Prostate gland (tissue), 2 donors: ENCODE data around the gene LRRC74A. TPM values are rescaled to one million over a fixed set of nuclear protein-coding genes. Genes with fewer than 3 reads are reported as not detected.

ENCODE experiments used
- DNase-seq: peaks from one replicate; pipeline ENCODE4 v3.0.0-alpha.2; 2019; ENCODE audit warnings: low spot score
- H3K27ac ChIP-seq, 2 donors: fragments of 200-600 bp; sonication (generic); 2 replicates each; pipeline ENCODE4 v1.5.1; 2017 to 2019
- H3K27me3 ChIP-seq: fragments of 200-600 bp; sonication (generic); replicated peaks from 2 replicates; pipeline ENCODE4 v1.5.1; 2019; ENCODE audit not compliant: insufficient read depth
- H3K36me3 ChIP-seq, 2 donors: fragments of 200-600 bp; sonication (generic); 1 replicate in 1 of 2; 2 replicates in 1 of 2; pipeline versions ENCODE4 v1.5.1 to v1.8.1; 2017 to 2019
- H3K4me1 ChIP-seq: fragments of 200-600 bp; sonication (generic); replicated peaks from 2 replicates; pipeline ENCODE4 v1.5.1; 2019
- H3K4me3 ChIP-seq, 2 donors: fragments of 200-600 bp; sonication (generic); 2 replicates each; pipeline ENCODE4 v1.5.1; 2017 to 2019
- H3K9me3 ChIP-seq: fragments of 200-600 bp; sonication (generic); 2 replicates; pipeline ENCODE4 v1.5.1; 2017
- CTCF ChIP-seq, 4 experiments: fragments of 200-600 bp in 2 of 4; fragments of 450-650 bp in 2 of 4; sonication (generic) in 2 of 4; IDR thresholded peaks; 1 replicate in 3 of 4; 2 replicates in 1 of 4; pipeline ENCODE4 v1.5.1; 2016 to 2019; ENCODE audit warnings: antibody characterized with exemption in 4 of 4, mild to moderate bottlenecking in 2 of 4, moderate library complexity in 2 of 4
- POLR2A ChIP-seq: fragments of 450-650 bp; IDR thresholded peaks from one replicate; pipeline ENCODE4 v1.6.1; 2016; ENCODE audit warnings: antibody characterized with exemption, mild to moderate bottlenecking
- POLR2AphosphoS5 ChIP-seq: sonication (generic); formaldehyde crosslinking; IDR thresholded peaks from one replicate; pipeline ENCODE4 v1.6.1; 2017; ENCODE audit warnings: antibody characterized with exemption
- WGBS: methylation state at CpG from one replicate; pipeline ENCODE4 v1.1.5; 2018; 5-methylcytosine and 5-hydroxymethylcytosine counted together
- intact Hi-C: fragments of 100-400 bp; cut with DNase I; formaldehyde crosslinking; loops from one replicate; pipeline ENCODE4 v1.14.2; 2022
- total RNA-seq, 2 donors: library from RNA; depleted of rRNA; stranded (reverse); fragments of >200 nt; gene quantifications; one replicate each; pipeline ENCODE4 v1.1.0, GENCODE V29; 2016

Gene LRRC74A
- total RNA-seq, result 1 to 10 TPM in 1 of 2 donors, not detected in 1; 6.0 TPM

- no peak for DNase-seq
- no peaks in the 10 kb centered on the region for H3K9me3 ChIP-seq
- H3K4me3 ChIP-seq, result no peak within 1 kb of the TSS
- H3K4me1 ChIP-seq, result no peaks in the 10 kb centered on the region
- no peak for TF ChIP-seq CTCF (IDR thresholded peaks at IDR 0.05)
- no peak for TF ChIP-seq POLR2A
- no peak for TF ChIP-seq POLR2AphosphoS5
- no peaks in the 10 kb centered on the region for H3K27me3 ChIP-seq
- H3K36me3 ChIP-seq, result no peaks in the 10 kb centered on the region
- H3K27ac ChIP-seq, result no peak within 1 kb of the TSS
- intact Hi-C loops, result no loop called here
- WGBS, result 100% methylated on average over 2 of the region's 2 CpGs
Observed at GRCh38 chr14:76826122-76826521, at the start of gene LRRC74A. LRRC74A (plus strand) TSS chr14:76826408; CDS start chr14:76826698, 290 bp downstream.

- intact Hi-C loops, result no loop called here
- 83% methylated on average over 10 of the region's 10 CpGs for WGBS
- TF ChIP-seq POLR2A (no peak), CTCF (IDR thresholded peaks at IDR 0.05) (no peak), POLR2AphosphoS5 (no peak)
Observed at GRCh38 chr14:76776428-76777251, 49.6 kb upstream of the LRRC74A start.

GRCh38 chr14:76777721-76778120 is 48.5 kb upstream of the LRRC74A start:
- WGBS, result 91% methylated on average over 9 of the region's 9 CpGs
- DNase-seq, result no peak
- Histone ChIP-seq H3K4me1 (no peaks in the 10 kb centered on the region), H3K27ac (no peak overlapping the region), H3K9me3 (no peaks in the 10 kb centered on the region), H3K36me3 (no peaks in the 10 kb centered on the region), H3K4me3 (no peak overlapping the region), H3K27me3 (no peaks in the 10 kb centered on the region)
- no peak for TF ChIP-seq POLR2A
- TF ChIP-seq POLR2AphosphoS5, result no peak
- TF ChIP-seq CTCF (IDR thresholded peaks at IDR 0.05), result no peak
- intact Hi-C loops, result no loop called here

More at GRCh38 chr14:76776428-76777251, 49.6 kb upstream of the LRRC74A start:
- DNase-seq, result no peak
- Histone ChIP-seq H3K9me3 (no peaks in the 10 kb centered on the region), H3K27ac (no peak overlapping the region), H3K4me1 (no peaks in the 10 kb centered on the region), H3K27me3 (no peaks in the 10 kb centered on the region), H3K4me3 (no peak overlapping the region), H3K36me3 (no peaks in the 10 kb centered on the region)

GRCh38 chr14:76778546-76779215 is 47.5 kb upstream of the LRRC74A start:
- H3K9me3 ChIP-seq, result no peaks in the 10 kb centered on the region
- TF ChIP-seq CTCF (IDR thresholded peaks at IDR 0.05) (no peak), POLR2A (no peak), POLR2AphosphoS5 (no peak)
- H3K4me1 ChIP-seq, result no peaks in the 10 kb centered on the region
- no peak overlapping the region for H3K4me3 ChIP-seq
- intact Hi-C loops, result no loop called here
- DNase-seq, result no peak
- 83% methylated on average over 16 of the region's 16 CpGs for WGBS
- H3K27me3 ChIP-seq, result no peaks in the 10 kb centered on the region
- H3K36me3 ChIP-seq, result no peaks in the 10 kb centered on the region
- no peak overlapping the region for H3K27ac ChIP-seq
